Stimulated activated CD8-positive, alpha-beta memory T cell treated with anti-CD3 and anti-CD28 coated beads, Interleukin-15, amount 100 ng/mL, for 1 hour (primary cell): ENCODE measurements around the gene OR7A10.
"Not testable (repeated sequence)": the region's sequence is repeated elsewhere in the genome, so short reads cannot be mapped to it uniquely, and the experiment has no call there.

ENCODE experiments used
- DNase-seq: peaks from one replicate; pipeline ENCODE4 v3.0.0-alpha.2; 2020; ENCODE audit warnings: low read depth

OR7A10 gene

DNA sequence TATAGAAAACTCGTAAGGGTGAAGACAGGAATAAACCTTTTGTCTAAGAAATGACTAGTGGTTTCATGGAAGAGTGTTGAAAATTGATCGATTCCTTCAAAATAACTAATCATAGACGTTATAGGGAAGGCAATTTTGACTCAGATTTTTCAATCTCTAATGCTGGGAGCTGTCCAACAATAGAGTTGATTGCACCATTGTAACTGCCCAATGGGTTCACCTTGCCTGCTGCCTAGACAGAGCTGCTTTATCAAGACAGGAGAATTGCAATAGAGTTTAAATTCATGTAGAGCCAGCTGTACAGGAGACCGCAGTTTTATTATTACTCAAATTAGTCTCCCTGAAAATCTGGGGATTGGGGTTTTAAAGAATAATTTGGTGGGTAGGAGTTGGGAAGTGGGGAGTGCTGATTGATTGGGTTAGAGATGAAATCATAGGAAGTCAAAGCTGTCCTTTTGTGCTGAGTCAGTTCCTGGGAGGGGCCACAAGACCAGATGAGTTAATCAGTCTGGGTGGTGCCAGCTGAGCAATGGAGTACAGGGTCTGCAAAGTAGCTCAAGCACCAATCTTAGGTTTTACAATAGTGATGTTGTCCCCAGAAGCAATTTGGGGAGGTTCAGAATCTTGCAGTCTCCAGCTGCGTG, 53.5 kb downstream of the OR7A10 start:
- no peak for DNase-seq

DNA sequence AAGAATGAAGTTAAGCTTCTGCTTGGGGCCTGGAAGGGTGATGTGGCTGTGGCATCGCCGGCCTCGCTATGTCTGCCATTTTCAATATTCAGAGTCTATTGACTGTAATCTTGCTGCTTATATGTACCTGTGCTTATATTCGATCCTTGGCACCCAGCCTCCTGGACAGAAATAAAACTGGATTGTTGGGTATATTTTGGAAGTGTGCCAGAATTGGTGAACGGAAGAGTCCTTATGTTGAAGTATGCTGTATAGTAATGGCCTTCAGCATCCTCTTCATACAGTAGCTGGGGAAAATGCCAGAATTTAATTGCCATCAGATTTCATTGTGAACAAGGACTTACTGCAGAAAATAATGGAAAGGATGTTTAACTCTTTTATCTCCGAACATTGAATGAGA, 56.5 kb downstream of the OR7A10 start:
- DNase-seq: not testable (repeated sequence)
